MCF 10A (cell line): ENCODE measurements around the gene PCNX2. TPM values are rescaled to one million over a fixed set of nuclear protein-coding genes. Genes with fewer than 3 reads are reported as not detected.

Source experiments
- BruUV-seq: library from RNA; stranded (reverse); fragments of 400-500 nt; replicated peaks from 2 replicates; lab custom pipeline; 2021; lab: Mats Ljungman, UMichigan
- CTCF ChIA-PET: fragments of 300-600 bp; sonication (Branson Sonifier 250); formaldehyde crosslinking; extraction: SDS; loops from one replicate; lab custom pipeline; 2021; ENCODE audit warnings: antibody characterized with exemption, inconsistent platforms; lab: Yijun Ruan, JAX
- POLR2A ChIA-PET: fragments of 300-600, 350-650 bp; sonication (Branson Sonifier 250); formaldehyde crosslinking; extraction: SDS; loops from one replicate; lab custom pipeline; 2020; ENCODE audit warnings: antibody characterized with exemption, inconsistent platforms; lab: Yijun Ruan, JAX
- DNase-seq: peaks from one replicate; pipeline ENCODE4 v3.0.0-alpha.2; 2018; ENCODE audit not compliant: unreplicated experiment
- H3K27ac Mint-ChIP-seq: one replicate; pipeline ENCODE4 v1.8.0; 2022; ENCODE audit warnings: mild to moderate bottlenecking, low read depth, mixed read lengths; ENCODE audit not compliant: unreplicated experiment
- H3K27me3 Mint-ChIP-seq: one replicate; pipeline ENCODE4 v1.8.0; 2022; ENCODE audit warnings: mixed read lengths; ENCODE audit not compliant: insufficient read depth, unreplicated experiment
- H3K36me3 Mint-ChIP-seq: one replicate; pipeline ENCODE4 v1.8.0; 2022; ENCODE audit warnings: mild to moderate bottlenecking, moderate library complexity, mixed read lengths; ENCODE audit not compliant: insufficient read depth, unreplicated experiment
- H3K4me1 Mint-ChIP-seq: one replicate; pipeline ENCODE4 v1.8.0; 2022; ENCODE audit warnings: mixed read lengths; ENCODE audit not compliant: insufficient read depth, unreplicated experiment
- H3K4me3 Mint-ChIP-seq: one replicate; pipeline ENCODE4 v1.8.0; 2022; ENCODE audit warnings: mild to moderate bottlenecking, moderate library complexity, mixed read lengths; ENCODE audit not compliant: unreplicated experiment
- H3K9me3 Mint-ChIP-seq: one replicate; pipeline ENCODE4 v1.8.0; 2022; ENCODE audit warnings: mixed read lengths; ENCODE audit not compliant: unreplicated experiment
- intact Hi-C: fragments of 100-400 bp; cut with micrococcal nuclease; formaldehyde crosslinking; loops from 2 replicates; pipeline ENCODE4 v1.14.1; 2022
- total RNA-seq: library from RNA; stranded (reverse); gene quantifications from 2 replicates; pipeline ENCODE4 v1.2.3, GENCODE V29; 2022
- TF ChIP-seq, protein P1 (sequence below): fragments of 200-600 bp; IDR thresholded peaks from one replicate; pipeline ENCODE4 v1.8.0; 2022; ENCODE audit warnings: antibody characterized with exemption, mild to moderate bottlenecking; ENCODE audit not compliant: unreplicated experiment

The PCNX2 gene
- total RNA-seq, 1 experiment from 2014 or later: 80.5 TPM

DNA sequence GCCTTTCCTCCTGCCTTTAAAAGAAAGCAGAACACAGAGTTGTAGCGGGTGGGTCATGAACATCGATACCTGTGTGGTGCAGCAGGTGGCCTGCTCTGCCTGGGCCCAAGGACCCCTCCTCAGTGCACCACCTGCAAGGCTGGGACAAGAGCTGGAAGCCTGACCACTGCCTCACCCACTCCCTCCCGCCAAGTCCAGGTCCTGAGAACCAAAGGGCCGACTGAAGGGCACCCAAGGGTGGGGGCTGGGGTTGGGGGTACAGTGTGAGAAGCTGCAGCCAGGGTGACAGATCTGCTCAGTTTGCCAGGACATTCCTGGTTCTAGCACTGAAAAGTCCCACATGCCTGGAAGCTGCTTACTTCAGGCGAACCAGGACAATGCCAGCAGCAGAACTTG, 309.0 kb downstream of the PCNX2 start:
- H3K4me1 Mint-ChIP-seq: peaks cover 17% of the 10 kb centered on the region
- H3K4me3 Mint-ChIP-seq: no peak overlapping the region
- peaks cover 37% of the 10 kb centered on the region for H3K36me3 Mint-ChIP-seq
- H3K27ac Mint-ChIP-seq: no peak overlapping the region
- no peaks in the 10 kb centered on the region for H3K27me3 Mint-ChIP-seq
- intact Hi-C loops: no loop called here
- CTCF ChIA-PET: interaction anchor here (0.8 kb wide), 1 partner anchor 12 kb away, joined by 3 read pairs; no protein-coding TSS in a partner anchor
- no peaks in the 10 kb centered on the region for H3K9me3 Mint-ChIP-seq
- DNase-seq: no peak
- POLR2A ChIA-PET: interaction anchor here (0.7 kb wide), 1 partner anchor 108 kb away, joined by 3 read pairs; no protein-coding TSS in a partner anchor
- TF ChIP-seq, protein P1, sequence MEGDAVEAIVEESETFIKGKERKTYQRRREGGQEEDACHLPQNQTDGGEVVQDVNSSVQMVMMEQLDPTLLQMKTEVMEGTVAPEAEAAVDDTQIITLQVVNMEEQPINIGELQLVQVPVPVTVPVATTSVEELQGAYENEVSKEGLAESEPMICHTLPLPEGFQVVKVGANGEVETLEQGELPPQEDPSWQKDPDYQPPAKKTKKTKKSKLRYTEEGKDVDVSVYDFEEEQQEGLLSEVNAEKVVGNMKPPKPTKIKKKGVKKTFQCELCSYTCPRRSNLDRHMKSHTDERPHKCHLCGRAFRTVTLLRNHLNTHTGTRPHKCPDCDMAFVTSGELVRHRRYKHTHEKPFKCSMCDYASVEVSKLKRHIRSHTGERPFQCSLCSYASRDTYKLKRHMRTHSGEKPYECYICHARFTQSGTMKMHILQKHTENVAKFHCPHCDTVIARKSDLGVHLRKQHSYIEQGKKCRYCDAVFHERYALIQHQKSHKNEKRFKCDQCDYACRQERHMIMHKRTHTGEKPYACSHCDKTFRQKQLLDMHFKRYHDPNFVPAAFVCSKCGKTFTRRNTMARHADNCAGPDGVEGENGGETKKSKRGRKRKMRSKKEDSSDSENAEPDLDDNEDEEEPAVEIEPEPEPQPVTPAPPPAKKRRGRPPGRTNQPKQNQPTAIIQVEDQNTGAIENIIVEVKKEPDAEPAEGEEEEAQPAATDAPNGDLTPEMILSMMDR: no peak
- BruUV-seq: no TSS peak

DNA sequence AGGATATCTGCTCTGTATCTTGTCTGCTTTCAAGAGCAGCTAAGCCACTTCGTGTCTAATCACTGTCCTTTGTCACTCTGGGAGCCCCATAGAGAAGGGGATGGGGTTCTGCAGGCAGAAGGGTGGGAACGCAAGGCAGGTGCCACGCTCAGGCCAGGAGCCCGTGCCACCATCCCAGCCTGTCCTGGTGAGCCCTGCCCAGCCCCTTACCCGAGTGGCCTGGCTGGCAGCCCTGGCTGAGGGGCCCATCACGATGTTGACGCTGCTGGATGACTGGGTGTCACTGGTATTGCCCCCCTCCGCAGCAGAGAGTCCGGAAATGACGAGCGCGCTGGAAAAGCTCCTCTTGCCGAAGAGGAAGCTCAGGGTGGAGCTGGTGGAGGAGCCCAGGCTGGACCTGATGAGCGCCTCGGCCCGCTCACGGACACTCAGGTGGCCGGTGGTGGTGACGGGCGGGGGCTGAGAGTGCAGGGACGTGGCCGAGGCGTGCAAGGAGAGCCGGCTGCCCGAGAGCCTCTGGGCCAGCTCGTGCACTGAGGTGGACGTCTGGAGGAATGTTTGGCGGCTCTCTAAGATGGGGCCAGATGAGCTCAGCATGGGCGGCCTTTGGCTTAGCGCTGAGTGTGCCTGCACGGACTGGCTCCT, 309.5 kb downstream of the PCNX2 start:
- BruUV-seq: no TSS peak
- POLR2A ChIA-PET: interaction anchor here (0.5 to 0.7 kb wide), 4 partner anchors 98 to 1478 kb away, joined by 3 to 4 read pairs (median 4); no protein-coding TSS in a partner anchor
- intact Hi-C loops: no loop called here
- Mint-ChIP-seq H3K27me3 (no peaks in the 10 kb centered on the region), H3K36me3 (peaks cover 42% of the 10 kb centered on the region), H3K9me3 (no peaks in the 10 kb centered on the region), H3K27ac (peak overlapping the region; percentile 16), H3K4me3 (no peak overlapping the region), H3K4me1 (peaks cover 17% of the 10 kb centered on the region)
- TF ChIP-seq, protein P1: no peak
- DNase-seq: no peak
- CTCF ChIA-PET: interaction anchor here (0.8 kb wide), 1 partner anchor 13 kb away, joined by 3 read pairs; no protein-coding TSS in a partner anchor

DNA sequence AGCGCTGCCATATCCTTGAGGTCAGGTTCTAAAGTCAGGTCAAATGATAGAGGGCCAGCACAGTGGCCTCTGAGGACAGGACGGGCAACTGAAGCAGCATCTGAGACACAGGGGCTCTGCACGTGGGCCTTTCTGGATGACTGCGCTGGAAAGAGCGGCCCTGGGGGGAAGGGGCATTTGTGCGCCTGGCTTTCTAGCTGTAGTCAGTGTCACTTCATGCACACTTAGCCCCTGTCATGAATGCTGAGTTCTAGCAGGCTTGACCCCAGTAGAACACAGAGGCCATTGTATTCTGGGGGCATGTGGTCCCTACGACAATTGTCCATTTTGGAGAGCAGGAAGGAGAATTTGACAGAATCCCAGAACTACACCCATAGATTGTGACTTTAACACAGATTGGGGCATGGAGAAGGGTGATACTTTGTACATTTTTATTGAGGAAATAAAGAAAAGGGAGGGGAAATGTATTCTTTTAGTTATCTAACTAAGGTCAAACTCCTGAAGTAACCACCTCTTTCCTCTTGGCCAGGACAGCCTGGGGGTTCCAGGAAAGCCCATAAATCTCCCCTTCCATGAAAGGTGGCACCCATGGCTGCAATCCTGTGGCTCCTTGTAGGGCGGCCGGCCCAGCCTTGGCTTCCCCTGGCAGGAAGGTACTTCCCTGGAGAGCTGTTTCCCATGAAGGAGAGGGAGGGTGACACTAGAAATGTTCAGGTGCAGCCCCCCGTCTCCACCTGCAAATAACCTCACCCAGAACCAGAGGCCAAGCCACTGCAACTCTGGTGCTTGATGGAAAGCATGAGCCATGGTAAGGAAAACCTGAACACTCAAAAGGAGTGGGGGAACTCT, 310.7 kb downstream of the PCNX2 start:
- Mint-ChIP-seq H3K27me3 (no peaks in the 10 kb centered on the region), H3K36me3 (peaks cover 48% of the 10 kb centered on the region), H3K4me3 (no peak overlapping the region), H3K4me1 (peaks cover 17% of the 10 kb centered on the region), H3K9me3 (no peaks in the 10 kb centered on the region), H3K27ac (no peak overlapping the region)
- DNase-seq: no peak
- ChIA-PET POLR2A (interaction anchor here (0.5 to 1.5 kb wide), 8 partner anchors 15 to 477 kb away, joined by 3 to 4 read pairs (median 3); no protein-coding TSS in a partner anchor), CTCF (no interaction called here)
- TF ChIP-seq, protein P1: no peak
- BruUV-seq: no TSS peak
- intact Hi-C loops: no loop called here
